ENCODE results near the gene ARHGAP18. TPM values are rescaled to one million over a fixed set of nuclear protein-coding genes. Genes with fewer than 3 reads are reported as not detected.

The ARHGAP18 gene
- total and polyA plus RNA-seq, 8 donors: 8.2 to 41.0 (median 27.2) TPM

DNA sequence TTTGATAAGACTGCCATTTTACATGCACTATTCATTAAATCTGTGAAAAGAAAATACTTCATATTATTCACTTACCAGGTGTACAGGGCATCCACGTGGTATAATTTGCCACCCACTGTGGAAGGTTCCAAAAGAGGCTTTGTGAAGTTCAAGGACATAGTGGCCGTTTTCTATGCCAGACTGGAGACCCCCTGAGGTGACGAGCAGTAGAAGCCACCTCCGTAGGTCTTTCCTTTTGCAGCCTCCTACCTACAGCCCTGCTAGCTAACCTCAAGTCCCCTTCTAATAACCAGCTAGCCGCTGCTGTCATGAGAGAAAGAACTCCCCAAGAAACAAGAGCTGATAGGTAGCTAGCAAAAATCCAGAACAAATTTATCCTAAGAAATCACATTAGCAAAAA lies 110.5 kb downstream of the ARHGAP18 start:
- no peak overlapping the region for H3K4me3 ChIP-seq
- no peak overlapping the region for H3K27ac ChIP-seq
- H3K36me3 ChIP-seq: peaks cover 0 to 2% (median 0%) of the 10 kb centered on the region in 3 donors
- TF ChIP-seq CTCF (IDR thresholded peaks at IDR 0.05): no peak
- 71 to 75% methylated on average over 5 of the region's 5 CpGs for WGBS, 2 donors
- H3K9me3 ChIP-seq: no peaks in the 10 kb centered on the region
- intact Hi-C loops (cut with DNase I): loop anchor here in 1 of 3 donors (5.0 kb wide), 1 partner anchor 133 kb away; no protein-coding TSS in a partner anchor
- DNase-seq (no peak), ATAC-seq (no peak), FAIRE-seq (no peak)
- H3K4me1 ChIP-seq: no peaks in the 10 kb centered on the region
- no peaks in the 10 kb centered on the region for H3K27me3 ChIP-seq

- no peaks in the 10 kb centered on the region for H3K27me3 ChIP-seq
- H3K27ac ChIP-seq: no peak overlapping the region
- peak; percentile 59 to 95 (median 88) for ATAC-seq
- no peak overlapping the region for H3K4me3 ChIP-seq
- H3K4me1 ChIP-seq: peaks cover 0 to 5% (median 0%) of the 10 kb centered on the region in 3 donors
- TF ChIP-seq CTCF (IDR thresholded peaks at IDR 0.05): peak; percentile 17 to 62 (median 54)
- H3K9me3 ChIP-seq: no peaks in the 10 kb centered on the region
- peak; percentile 98 for FAIRE-seq
- DNase-seq: no peak
- intact Hi-C loops (cut with DNase I): loop anchor here in 1 of 3 donors (5.0 kb wide), 1 partner anchor 134 kb away; no protein-coding TSS in a partner anchor
- peaks cover 0 to 5% (median 0%) of the 10 kb centered on the region in 3 donors for H3K36me3 ChIP-seq
- WGBS, 2 donors: 44 to 47% methylated on average over 6 of the region's 6 CpGs
Observed at GRCh38 chr6:129598244-129599187, 111.5 kb downstream of the ARHGAP18 start.

DNA sequence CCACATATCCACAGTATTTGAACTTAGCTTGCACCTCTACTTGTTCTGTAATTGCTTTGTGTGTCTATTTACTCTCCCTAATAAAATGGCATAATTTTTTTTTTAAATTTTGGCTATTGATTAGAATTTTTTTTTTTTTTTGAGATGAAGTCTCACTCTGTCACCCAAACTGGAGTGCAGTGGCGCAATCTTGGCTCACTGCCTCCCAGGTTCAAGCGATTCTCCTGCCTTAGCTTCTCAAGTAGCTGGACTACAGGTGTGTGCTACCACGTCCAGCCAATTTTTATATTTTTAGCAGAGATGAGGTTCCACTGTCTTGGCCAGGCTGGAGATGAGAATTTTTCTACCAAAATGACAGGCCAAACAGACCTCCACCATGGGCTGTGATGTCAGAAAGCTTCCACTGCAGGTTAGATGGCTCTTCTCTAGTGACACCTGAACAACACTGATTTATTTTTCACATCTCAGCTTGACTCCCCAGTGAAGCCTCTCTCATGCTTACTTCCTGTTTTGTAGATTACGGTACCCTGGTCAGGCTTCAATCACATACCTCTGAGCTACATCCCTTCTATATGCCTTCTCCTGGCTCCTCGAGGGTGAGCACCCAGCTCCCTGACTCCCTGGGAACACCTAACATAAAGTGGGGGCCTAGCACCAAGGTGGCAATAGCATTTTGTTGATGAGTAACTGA lies 112.8 kb downstream of the ARHGAP18 start:
- no peak for ATAC-seq

DNA sequence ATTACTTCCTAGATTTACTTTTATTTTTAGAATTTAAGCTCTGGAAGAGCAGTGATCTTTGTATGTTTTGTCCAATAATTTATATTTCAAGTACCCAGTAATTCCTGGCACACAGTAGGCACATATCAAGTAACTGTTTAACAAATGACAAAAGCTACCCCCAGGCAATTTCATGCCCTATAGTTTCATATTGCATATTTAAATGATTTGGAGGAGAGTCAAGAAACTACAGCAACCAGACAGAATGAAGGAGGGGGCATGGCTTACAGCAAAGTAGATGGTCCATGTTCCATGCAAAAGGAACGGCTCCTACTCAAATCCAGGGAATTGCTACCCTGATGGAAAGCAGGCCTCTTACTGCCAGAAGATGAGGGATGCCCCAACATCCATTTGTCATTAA lies 113.5 kb downstream of the ARHGAP18 start:
- Histone ChIP-seq H3K27me3 (no peaks in the 10 kb centered on the region), H3K36me3 (peaks cover 0 to 5% (median 0%) of the 10 kb centered on the region in 3 donors), H3K4me3 (no peak overlapping the region), H3K4me1 (peaks cover 0 to 5% (median 0%) of the 10 kb centered on the region in 3 donors), H3K9me3 (no peaks in the 10 kb centered on the region), H3K27ac (no peak overlapping the region)
- WGBS, 2 donors: 93 to 94% methylated on average over 1 of the region's 1 CpG
- intact Hi-C loops (cut with DNase I): loop anchor here in 1 of 3 donors (5.0 kb wide), 1 partner anchor 136 kb away; no protein-coding TSS in a partner anchor
- no peak for FAIRE-seq
- TF ChIP-seq CTCF (IDR thresholded peaks at IDR 0.05): no peak
- ATAC-seq: no peak
- DNase-seq: no peak

More for the DNA sequence above, 112.8 kb downstream of the ARHGAP18 start:
- WGBS, 2 donors: 81 to 85% methylated on average over 5 of the region's 5 CpGs
- peaks cover 0 to 5% (median 0%) of the 10 kb centered on the region in 3 donors for H3K36me3 ChIP-seq
- intact Hi-C loops (cut with DNase I): loop anchor here in 1 of 3 donors (5.0 kb wide), 1 partner anchor 135 kb away; no protein-coding TSS in a partner anchor
- FAIRE-seq: no peak
- TF ChIP-seq CTCF (IDR thresholded peaks at IDR 0.05): no peak
- H3K4me3 ChIP-seq: no peak overlapping the region
- peaks cover 0 to 5% (median 0%) of the 10 kb centered on the region in 3 donors for H3K4me1 ChIP-seq
- H3K9me3 ChIP-seq: no peaks in the 10 kb centered on the region
- no peak overlapping the region for H3K27ac ChIP-seq
- DNase-seq: no peak
- no peaks in the 10 kb centered on the region for H3K27me3 ChIP-seq
